PC-9 (cell line): ENCODE results near the gene KCNA2. TPM values are rescaled to one million over a fixed set of nuclear protein-coding genes. Genes with fewer than 3 reads are reported as not detected.

Experiments used
- BruUV-seq: library from RNA; stranded (reverse); fragments of 400-500 nt; replicated peaks from 2 replicates; lab custom pipeline; 2021; lab: Mats Ljungman, UMichigan
- CTCF ChIA-PET: fragments of 300-600 bp; sonication (Branson Sonifier 250); formaldehyde crosslinking; loops from one replicate; lab custom pipeline; 2022; ENCODE audit warnings: antibody characterized with exemption; lab: Charles Lee
- POLR2A ChIA-PET: fragments of 300-600 bp; sonication (Branson Sonifier 250); formaldehyde crosslinking; loops from one replicate; lab custom pipeline; 2022; ENCODE audit warnings: antibody characterized with exemption; ENCODE audit not compliant: unreplicated experiment; lab: Charles Lee
- DNase-seq, 2 experiments: peaks; one replicate each; pipeline versions ENCODE4 v3.0.0 to v3.0.0-alpha.2; 2015 to 2022; ENCODE audit warnings: mixed read lengths in 1 of 2
- H2AFZ ChIP-seq: fragments of 200-600 bp; sonication (generic); 2 replicates; pipeline ENCODE4 v1.8.1; 2017; ENCODE audit warnings: antibody characterized with exemption
- H3F3A ChIP-seq: fragments of 200-600 bp; sonication (generic); 2 replicates; pipeline ENCODE4 v1.8.1; 2017; ENCODE audit warnings: antibody characterized with exemption, mild to moderate bottlenecking, low read depth; ENCODE audit not compliant: insufficient read depth
- H3K27ac ChIP-seq: fragments of 200-600 bp; sonication (generic); 2 replicates; pipeline ENCODE4 v1.6.1; 2016; ENCODE audit warnings: mixed run types
- H3K27me3 ChIP-seq: fragments of 200-600 bp; sonication (generic); 2 replicates; pipeline ENCODE4 v1.6.1; 2016; ENCODE audit warnings: low read depth, mixed run types; ENCODE audit not compliant: insufficient read depth
- H3K36me3 ChIP-seq: fragments of 200-600 bp; sonication (generic); 2 replicates; pipeline ENCODE4 v1.6.1; 2016; ENCODE audit warnings: low read depth, mixed run types
- H3K4me1 ChIP-seq: fragments of 200-600 bp; sonication (generic); replicated peaks from 2 replicates; pipeline ENCODE4 v1.6.1; 2016; ENCODE audit warnings: mixed run types; ENCODE audit not compliant: insufficient read depth
- H3K4me2 ChIP-seq: fragments of 200-600 bp; sonication (generic); 2 replicates; pipeline ENCODE4 v1.6.1; 2017; ENCODE audit warnings: mixed run types
- H3K4me3 ChIP-seq: fragments of 200-600 bp; sonication (generic); 2 replicates; pipeline ENCODE4 v1.6.1; 2016; ENCODE audit warnings: mixed run types
- H3K79me2 ChIP-seq: fragments of 200-600 bp; sonication (generic); 2 replicates; pipeline ENCODE4 v1.6.1; 2017; ENCODE audit warnings: low read depth, mixed run types
- H3K9me2 ChIP-seq: fragments of 200-600 bp; sonication (generic); 2 replicates; pipeline ENCODE4 v1.8.1; 2017; ENCODE audit warnings: mild to moderate bottlenecking; ENCODE audit not compliant: insufficient read depth
- H3K9me3 ChIP-seq: fragments of 200-600 bp; sonication (generic); 2 replicates; pipeline ENCODE4 v1.8.1; 2016; ENCODE audit warnings: low read depth; ENCODE audit not compliant: insufficient read depth
- H4K20me1 ChIP-seq: fragments of 200-600 bp; sonication (generic); 2 replicates; pipeline ENCODE4 v1.8.1; 2017; ENCODE audit not compliant: insufficient read depth
- EZH2 ChIP-seq: fragments of 200-600 bp; sonication (generic); IDR thresholded peaks from 2 replicates; pipeline ENCODE4 v1.8.0; 2017; ENCODE audit warnings: antibody characterized with exemption, low read depth
- intact Hi-C: fragments of 100-400 bp; cut with micrococcal nuclease; formaldehyde crosslinking; loops from one replicate; pipeline ENCODE4 v1.10.0; 2022; ENCODE audit not compliant: unreplicated experiment
- total RNA-seq: library from RNA; stranded (reverse); gene quantifications from 2 replicates; pipeline ENCODE4 v1.2.3, GENCODE V29; 2021
- TF ChIP-seq, protein P1 (sequence below): fragments of 200-600 bp; sonication (generic); conservative IDR thresholded peaks from 2 replicates; pipeline ENCODE4 v1.6.1; 2017; ENCODE audit warnings: mixed run types, antibody characterized with exemption, mild to moderate bottlenecking, moderate library complexity

KCNA2 gene
- total RNA-seq, 1 experiment from 2014 or later: not detected

- CTCF ChIA-PET: no interaction called here
- BruUV-seq: no TSS peak
Measured at GRCh38 chr1:110572751-110573150, 33.4 kb downstream of the KCNA2 start.

GRCh38 chr1:110570901-110571300, 35.3 kb downstream of the KCNA2 start:
- H3K36me3 ChIP-seq: no peaks in the 10 kb centered on the region
- H3K27me3 ChIP-seq: peaks cover 76% of the 10 kb centered on the region
- H3F3A ChIP-seq: no peaks in the 10 kb centered on the region
- ChIA-PET CTCF (no interaction called here), POLR2A (no interaction called here)
- no peaks in the 10 kb centered on the region for H3K9me2 ChIP-seq
- no peak for TF ChIP-seq EZH2
- TF ChIP-seq, protein P1, sequence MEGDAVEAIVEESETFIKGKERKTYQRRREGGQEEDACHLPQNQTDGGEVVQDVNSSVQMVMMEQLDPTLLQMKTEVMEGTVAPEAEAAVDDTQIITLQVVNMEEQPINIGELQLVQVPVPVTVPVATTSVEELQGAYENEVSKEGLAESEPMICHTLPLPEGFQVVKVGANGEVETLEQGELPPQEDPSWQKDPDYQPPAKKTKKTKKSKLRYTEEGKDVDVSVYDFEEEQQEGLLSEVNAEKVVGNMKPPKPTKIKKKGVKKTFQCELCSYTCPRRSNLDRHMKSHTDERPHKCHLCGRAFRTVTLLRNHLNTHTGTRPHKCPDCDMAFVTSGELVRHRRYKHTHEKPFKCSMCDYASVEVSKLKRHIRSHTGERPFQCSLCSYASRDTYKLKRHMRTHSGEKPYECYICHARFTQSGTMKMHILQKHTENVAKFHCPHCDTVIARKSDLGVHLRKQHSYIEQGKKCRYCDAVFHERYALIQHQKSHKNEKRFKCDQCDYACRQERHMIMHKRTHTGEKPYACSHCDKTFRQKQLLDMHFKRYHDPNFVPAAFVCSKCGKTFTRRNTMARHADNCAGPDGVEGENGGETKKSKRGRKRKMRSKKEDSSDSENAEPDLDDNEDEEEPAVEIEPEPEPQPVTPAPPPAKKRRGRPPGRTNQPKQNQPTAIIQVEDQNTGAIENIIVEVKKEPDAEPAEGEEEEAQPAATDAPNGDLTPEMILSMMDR: no peak
- no peak overlapping the region for H3K27ac ChIP-seq
- H3K4me3 ChIP-seq: no peak overlapping the region
- H3K79me2 ChIP-seq: no peaks in the 10 kb centered on the region
- H3K4me1 ChIP-seq: no peaks in the 10 kb centered on the region
- H3K4me2 ChIP-seq: no peak overlapping the region
- no peaks in the 10 kb centered on the region for H3K9me3 ChIP-seq
- intact Hi-C loops: no loop called here
- H4K20me1 ChIP-seq: no peaks in the 10 kb centered on the region
- no TSS peak for BruUV-seq
- DNase-seq: no peak
- H2AFZ ChIP-seq: no peak overlapping the region

More at GRCh38 chr1:110572751-110573150, 33.4 kb downstream of the KCNA2 start:
- Histone ChIP-seq H3K27ac (no peak overlapping the region), H3K36me3 (no peaks in the 10 kb centered on the region), H3K9me2 (no peaks in the 10 kb centered on the region), H3K9me3 (no peaks in the 10 kb centered on the region), H3K27me3 (peaks cover 62% of the 10 kb centered on the region), H3F3A (no peaks in the 10 kb centered on the region), H3K4me3 (no peak overlapping the region), H3K79me2 (no peaks in the 10 kb centered on the region), H3K4me2 (no peak overlapping the region), H4K20me1 (no peaks in the 10 kb centered on the region), H2AFZ (no peak overlapping the region), H3K4me1 (no peaks in the 10 kb centered on the region)
- intact Hi-C loops: no loop called here
- TF ChIP-seq, protein P1: no peak
- no peak for TF ChIP-seq EZH2
- POLR2A ChIA-PET: no interaction called here
- DNase-seq: no peak

DNA sequence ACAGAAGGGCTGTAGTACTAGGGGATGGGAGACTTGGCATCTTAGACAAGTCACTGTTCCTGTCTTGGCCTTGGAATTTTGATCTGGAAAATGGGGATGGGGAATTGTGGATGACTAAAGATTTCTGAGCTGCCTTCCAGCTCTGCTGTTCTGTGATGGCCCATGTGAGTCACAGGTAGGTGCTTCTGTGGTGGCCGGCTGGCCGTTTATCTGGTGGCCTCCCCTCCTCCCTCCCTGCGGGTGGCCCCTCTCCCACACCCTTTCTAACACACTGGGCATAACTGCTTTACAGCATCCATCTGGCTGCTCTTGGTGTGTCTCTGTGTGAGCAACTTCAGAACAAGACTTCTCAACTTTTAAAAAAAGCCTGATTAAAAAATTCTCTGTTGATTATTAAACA, 35.9 kb downstream of the KCNA2 start:
- TF ChIP-seq EZH2: no peak
- TF ChIP-seq, protein P1: no peak
- Histone ChIP-seq H3F3A (no peaks in the 10 kb centered on the region), H3K9me2 (no peaks in the 10 kb centered on the region), H3K27ac (no peak overlapping the region), H3K79me2 (no peaks in the 10 kb centered on the region), H3K9me3 (no peaks in the 10 kb centered on the region), H3K4me1 (no peaks in the 10 kb centered on the region), H3K27me3 (peaks cover 82% of the 10 kb centered on the region), H3K36me3 (no peaks in the 10 kb centered on the region), H3K4me3 (no peak overlapping the region), H2AFZ (no peak overlapping the region), H3K4me2 (no peak overlapping the region), H4K20me1 (no peaks in the 10 kb centered on the region)
- intact Hi-C loops: no loop called here
- DNase-seq: no peak
- no TSS peak for BruUV-seq
- ChIA-PET POLR2A (no interaction called here), CTCF (no interaction called here)
